GM19238 (cell line): Measurements from ENCODE around the gene KASH5.

Experiments used
- DNase-seq: peaks from one replicate; pipeline ENCODE4 v3.0.0; 2011; ENCODE audit warnings: low spot score; ENCODE audit not compliant: insufficient read length

KASH5 gene

DNA sequence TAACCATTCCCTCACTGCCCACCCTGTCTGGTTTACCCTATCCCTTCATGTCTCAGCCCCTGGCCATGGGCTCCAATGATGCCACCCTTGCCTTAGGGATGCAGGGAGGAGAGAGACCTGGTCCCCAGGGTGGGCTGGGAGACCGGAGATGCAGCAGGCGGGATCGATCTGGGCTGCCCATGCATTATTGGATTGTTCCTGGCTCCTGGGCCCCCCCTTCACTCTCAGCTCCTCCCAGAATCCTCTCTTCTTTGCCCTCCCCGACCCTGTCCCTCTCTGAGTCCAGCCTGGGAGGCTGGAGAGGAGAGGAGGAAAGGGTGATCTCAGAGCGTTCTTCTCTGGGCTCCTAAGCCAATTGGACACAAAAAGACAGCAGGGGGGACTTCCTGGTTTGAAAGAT is 5.8 kb downstream of the KASH5 start:
- no peak for DNase-seq

GRCh38 chr19:49395581-49396407 is 7.7 kb downstream of the KASH5 start:
- DNase-seq: no peak

GRCh38 chr19:49396738-49397505 is 8.9 kb downstream of the KASH5 start:
- no peak for DNase-seq

GRCh38 chr19:49398001-49398615 is 10.1 kb downstream of the KASH5 start:
- no peak for DNase-seq

DNA sequence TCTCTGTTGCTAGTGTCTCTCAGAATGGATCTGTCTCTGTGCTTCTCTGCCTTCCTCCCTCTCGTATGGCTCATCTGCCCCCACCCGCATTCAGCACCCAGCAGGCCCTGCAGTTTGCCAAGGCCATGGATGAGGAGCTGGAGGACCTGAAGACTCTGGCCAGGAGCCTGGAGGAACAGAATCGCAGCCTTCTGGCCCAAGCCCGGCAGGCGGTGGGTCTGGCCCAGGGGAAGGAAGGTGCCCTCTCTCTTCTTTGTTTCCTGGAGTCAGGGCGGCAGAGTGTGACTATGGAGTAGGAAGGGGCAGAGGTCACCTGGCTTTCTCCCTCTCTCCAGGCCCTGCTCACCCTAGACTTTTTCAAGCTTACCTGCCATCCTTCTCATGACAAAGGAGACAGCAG is 10.9 kb downstream of the KASH5 start:
- DNase-seq: no peak

GRCh38 chr19:49400029-49400428 is 12.0 kb downstream of the KASH5 start:
- DNase-seq: no peak

DNA sequence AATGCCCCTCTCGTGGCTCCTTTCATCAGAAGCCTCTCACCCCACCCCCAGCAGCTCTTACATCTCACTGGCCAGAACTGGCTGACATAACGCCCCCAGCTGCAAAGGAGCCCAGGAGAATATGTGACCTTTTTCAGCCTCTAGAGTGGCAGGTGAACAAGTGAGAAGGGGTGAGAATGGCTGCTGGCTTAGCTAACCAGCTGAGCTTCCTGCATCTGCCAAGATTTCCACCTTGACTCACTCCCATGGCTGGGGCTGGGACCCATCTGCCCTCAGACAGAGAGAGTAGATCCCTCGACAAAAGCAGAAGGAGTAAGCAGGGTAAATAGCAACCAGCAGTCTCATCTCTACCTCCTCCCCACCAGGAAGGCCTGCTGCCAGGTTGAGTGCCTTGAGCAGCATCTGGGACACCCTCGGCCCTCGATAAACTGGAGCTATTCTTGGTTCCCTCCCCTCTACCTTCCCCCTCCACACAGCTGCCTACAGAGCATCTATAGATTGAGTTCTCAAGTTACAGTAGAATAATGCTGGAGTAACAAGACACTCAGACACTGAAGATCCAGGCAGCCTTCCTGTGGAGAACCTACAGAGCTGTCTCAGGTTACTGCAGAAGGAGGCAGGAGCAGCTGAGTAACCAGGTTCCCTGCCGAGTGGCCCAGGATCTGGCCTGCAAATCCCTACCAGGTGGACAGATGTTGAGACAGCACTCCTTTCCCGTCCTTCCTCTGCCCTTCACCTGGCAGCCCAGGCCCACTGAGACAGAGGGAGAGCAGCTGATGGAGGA is 15.5 kb downstream of the KASH5 start:
- DNase-seq: no peak

- DNase-seq: no peak
These were observed 19.0 kb downstream of the KASH5 start for GRCh38 chr19:49407079-49407478.

- no peak for DNase-seq
These were observed 19.5 kb downstream of the KASH5 start for GRCh38 chr19:49407482-49408015.

DNA sequence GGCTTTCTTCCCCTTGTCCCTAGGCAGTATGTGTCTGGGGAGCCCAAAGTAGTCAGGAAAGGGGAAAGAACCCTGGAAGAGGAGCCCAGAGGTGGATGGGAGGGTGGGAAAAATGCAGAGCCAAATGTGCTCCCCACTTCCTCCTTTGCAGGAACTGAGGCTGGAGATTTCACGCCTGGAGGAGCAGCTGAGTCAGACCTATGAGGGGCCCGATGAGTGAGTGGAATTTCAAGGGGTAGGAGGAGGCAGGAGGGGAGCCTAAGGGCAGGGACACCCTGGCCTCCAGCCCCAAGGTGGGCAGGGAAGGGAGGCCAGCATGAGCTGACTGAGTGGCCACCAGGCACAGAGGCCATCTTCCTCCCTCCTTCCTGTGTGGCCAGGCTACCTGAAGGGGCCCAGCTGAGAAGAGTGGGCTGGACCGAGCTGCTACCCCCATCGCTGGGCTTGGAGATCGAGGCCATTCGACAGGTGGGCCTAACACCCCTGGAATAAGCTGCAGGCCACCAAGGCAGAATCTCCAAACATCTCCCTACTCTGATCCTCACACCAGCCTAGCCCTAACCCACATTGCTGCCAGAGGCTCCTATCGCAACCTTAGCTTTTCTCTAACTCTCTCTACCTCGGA is 20.9 kb downstream of the KASH5 start:
- DNase-seq: no peak

DNA sequence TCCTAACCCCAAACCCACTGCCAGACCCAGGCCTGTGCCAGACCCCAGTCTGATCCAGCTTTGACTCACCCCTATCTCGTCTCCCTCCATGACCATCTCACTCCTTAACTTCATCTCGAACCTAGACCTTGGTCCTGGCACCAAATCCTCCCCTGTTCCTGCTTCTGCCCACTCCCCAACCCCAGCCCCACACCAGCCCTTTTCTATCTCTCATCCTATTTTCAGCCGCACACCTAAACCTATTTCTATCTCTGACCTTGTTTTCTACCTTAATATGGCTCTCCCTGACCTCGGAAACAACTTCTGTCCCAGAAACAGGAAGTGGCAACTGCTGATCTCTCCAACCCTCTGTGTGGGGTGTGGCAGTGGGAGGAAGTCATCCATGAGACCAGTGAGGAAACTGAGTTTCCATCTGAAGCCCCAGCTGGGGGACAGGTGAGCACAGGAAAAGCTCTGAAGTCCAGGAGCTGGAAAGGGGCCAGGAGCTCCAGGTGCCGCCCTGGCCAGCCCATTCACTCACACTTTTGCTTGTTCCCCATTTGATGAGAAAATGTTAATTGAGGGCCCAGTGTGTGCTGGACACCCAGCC is 21.5 kb downstream of the KASH5 start:
- no peak for DNase-seq

GRCh38 chr19:49411681-49412326 is 23.8 kb downstream of the KASH5 start:
- DNase-seq: no peak

DNA sequence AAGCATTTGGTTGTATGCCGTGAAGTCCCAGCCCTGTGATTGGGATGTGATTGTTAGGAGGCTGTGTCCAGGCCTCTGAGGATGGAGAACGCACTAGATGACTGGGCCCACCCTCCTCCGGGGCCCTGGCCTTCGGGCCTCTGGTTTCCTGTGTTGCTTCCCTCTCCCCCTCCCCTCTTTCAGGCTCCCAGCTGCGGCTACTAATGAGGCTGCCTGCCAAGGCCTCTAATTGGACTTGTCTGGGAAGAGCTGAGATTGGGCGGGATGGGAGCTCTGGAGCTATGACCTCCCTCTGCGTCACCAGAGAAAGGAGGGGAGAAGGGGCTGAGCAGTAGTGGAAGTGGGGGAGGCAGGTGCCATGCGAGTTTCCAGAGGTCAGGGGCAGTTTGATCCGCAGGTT is 25.3 kb downstream of the KASH5 start:
- DNase-seq: no peak

- DNase-seq: no peak
These were observed 26.2 kb downstream of the KASH5 start for GRCh38 chr19:49414256-49414655.

DNA sequence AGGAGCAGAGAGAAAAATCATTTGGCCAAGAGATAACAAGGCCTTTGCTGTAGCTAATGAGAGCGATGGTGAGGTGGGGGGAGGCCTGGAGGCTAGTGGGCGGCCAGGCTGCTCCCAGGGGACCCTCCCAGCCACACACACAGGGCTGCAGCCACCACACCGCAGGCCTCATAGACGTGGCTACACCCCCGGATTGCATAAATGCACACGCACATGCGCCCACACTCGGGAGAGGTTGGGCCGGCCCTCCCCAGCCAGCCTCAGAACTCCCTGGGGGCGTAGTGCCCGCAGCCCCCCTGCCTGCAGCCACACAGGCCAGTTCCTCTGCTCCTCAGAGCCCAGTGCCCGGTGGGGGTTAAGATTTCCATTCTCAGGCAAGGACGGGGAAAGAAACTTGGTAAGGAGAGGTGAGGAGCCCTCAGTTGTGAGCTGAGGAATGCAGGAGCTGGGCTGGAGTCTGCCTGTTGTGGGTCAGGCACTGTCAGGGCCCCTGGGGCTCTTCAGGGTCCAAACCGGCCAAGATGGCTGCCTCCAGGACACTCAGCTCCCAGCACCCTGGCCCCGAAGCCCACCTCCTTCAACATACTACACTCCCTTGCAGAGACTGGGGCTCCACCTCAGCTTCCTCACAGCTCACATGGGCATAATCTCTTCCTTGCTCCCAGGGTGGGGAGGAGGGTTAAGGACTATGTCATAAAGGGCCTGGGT is 27.2 kb downstream of the KASH5 start:
- no peak for DNase-seq

GRCh38 chr19:49415810-49416200 is 27.8 kb downstream of the KASH5 start:
- DNase-seq: no peak

- no peak for DNase-seq
These were observed 29.0 kb downstream of the KASH5 start for GRCh38 chr19:49417088-49417487.

DNA sequence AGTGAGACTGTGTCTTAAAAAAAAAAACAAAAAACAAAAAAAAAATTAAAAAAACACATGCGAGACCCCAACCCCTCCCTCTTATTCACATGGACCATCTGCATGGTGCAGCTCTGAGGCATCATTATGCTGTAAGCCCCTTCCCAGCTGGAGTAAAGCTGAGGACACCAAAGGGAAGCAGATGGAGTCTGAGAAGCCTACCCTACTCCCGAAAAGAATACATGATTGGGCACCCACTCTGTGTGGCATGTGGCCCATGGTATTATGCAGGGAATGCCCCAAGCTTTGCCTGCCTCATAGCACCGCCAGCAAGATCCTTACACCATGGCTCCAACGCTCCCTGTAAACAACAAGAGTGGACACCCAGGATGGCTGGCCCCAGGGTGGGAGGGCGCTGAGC is 30.5 kb downstream of the KASH5 start:
- no peak for DNase-seq

DNA sequence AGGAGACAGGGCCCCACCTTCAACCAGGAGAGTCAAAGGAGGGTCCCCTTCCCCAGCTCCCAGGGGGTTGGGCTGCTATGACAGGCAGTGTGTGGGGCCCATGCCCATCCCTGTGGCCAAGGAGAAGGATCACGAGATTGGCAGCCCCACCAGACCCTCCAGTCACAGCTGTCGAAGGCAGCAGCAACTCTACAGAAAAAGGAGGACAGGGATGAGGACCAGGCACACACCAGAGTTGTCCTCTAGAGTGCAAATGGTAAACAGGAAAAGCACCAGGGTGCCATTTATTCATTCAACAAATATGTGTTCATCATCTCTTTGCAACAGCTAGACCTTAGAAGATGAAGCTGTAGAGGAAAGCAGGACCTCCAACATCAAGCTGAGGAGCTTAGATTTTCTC is 31.1 kb downstream of the KASH5 start:
- DNase-seq: no peak
